HepG2 (cell line): ENCODE results near the gene DDX43.

Experiments used
- U2AF1 ChIP-seq: fragments of 200-400 bp; formaldehyde crosslinking; optimal IDR thresholded peaks from 2 replicates; pipeline ENCODE3; 2017; ENCODE audit warnings: mild to moderate bottlenecking, low read depth, low read length
- ZNF263 ChIP-seq: sonication (generic); formaldehyde crosslinking; IDR thresholded peaks from 2 replicates; pipeline ENCODE4 v1.4.0; 2020; ENCODE audit warnings: missing genetic modification reagents
- ZNF264 ChIP-seq: sonication (generic); formaldehyde crosslinking; IDR thresholded peaks from 2 replicates; pipeline ENCODE4 v1.4.0; 2020; ENCODE audit warnings: missing genetic modification reagents
- ZNF557 ChIP-seq: sonication (generic); formaldehyde crosslinking; IDR thresholded peaks from 2 replicates; pipeline ENCODE4 v1.4.0; 2020; ENCODE audit warnings: missing genetic modification reagents
- ZNF776 ChIP-seq: sonication (generic); formaldehyde crosslinking; IDR thresholded peaks from 2 replicates; pipeline ENCODE4 v1.4.0; 2020; ENCODE audit warnings: mild to moderate bottlenecking, missing genetic modification reagents
- TF ChIP-seq, protein P1 (sequence below): sonication (generic); IDR thresholded peaks from 2 replicates; pipeline ENCODE4 v1.6.1; 2016; ENCODE audit warnings: low read depth, borderline replicate concordance
- TF ChIP-seq, protein P2 (sequence below): sonication (generic); formaldehyde crosslinking; IDR thresholded peaks from 2 replicates; pipeline ENCODE4 v1.4.0; 2020; ENCODE audit warnings: missing genetic modification reagents
- TF ChIP-seq, protein P3 (sequence below): sonication (generic); formaldehyde crosslinking; IDR thresholded peaks from 2 replicates; pipeline ENCODE4 v1.5.0; 2020; ENCODE audit warnings: mild to moderate bottlenecking, missing genetic modification reagents, moderate library complexity

DNA sequence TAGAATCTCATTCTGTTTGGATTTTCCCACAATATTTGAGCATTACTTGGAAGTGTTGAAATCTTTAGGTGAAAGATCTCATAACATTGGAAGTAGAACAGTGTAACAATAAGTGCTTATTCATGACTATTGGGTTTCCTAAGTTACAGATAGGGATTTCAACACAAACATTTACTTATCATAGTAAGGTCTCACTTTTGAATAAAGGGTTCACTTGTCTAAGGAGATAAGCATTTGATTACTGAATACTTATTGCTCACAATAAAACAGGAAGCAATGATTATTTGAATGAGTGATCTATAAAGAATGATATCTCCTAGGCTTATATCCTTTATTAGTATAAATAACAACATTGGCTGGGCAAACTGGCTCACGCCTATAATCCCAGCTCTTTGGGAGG lies 14.8 kb downstream of the DDX43 start:
- TF ChIP-seq ZNF263 (no peak), U2AF1 (no peak), ZNF776 (no peak), ZNF557 (no peak), ZNF264 (no peak)
- TF ChIP-seq, protein P1, sequence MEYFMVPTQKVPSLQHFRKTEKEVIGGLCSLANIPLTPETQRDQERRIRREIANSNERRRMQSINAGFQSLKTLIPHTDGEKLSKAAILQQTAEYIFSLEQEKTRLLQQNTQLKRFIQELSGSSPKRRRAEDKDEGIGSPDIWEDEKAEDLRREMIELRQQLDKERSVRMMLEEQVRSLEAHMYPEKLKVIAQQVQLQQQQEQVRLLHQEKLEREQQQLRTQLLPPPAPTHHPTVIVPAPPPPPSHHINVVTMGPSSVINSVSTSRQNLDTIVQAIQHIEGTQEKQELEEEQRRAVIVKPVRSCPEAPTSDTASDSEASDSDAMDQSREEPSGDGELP: no peak
- TF ChIP-seq, protein P2, sequence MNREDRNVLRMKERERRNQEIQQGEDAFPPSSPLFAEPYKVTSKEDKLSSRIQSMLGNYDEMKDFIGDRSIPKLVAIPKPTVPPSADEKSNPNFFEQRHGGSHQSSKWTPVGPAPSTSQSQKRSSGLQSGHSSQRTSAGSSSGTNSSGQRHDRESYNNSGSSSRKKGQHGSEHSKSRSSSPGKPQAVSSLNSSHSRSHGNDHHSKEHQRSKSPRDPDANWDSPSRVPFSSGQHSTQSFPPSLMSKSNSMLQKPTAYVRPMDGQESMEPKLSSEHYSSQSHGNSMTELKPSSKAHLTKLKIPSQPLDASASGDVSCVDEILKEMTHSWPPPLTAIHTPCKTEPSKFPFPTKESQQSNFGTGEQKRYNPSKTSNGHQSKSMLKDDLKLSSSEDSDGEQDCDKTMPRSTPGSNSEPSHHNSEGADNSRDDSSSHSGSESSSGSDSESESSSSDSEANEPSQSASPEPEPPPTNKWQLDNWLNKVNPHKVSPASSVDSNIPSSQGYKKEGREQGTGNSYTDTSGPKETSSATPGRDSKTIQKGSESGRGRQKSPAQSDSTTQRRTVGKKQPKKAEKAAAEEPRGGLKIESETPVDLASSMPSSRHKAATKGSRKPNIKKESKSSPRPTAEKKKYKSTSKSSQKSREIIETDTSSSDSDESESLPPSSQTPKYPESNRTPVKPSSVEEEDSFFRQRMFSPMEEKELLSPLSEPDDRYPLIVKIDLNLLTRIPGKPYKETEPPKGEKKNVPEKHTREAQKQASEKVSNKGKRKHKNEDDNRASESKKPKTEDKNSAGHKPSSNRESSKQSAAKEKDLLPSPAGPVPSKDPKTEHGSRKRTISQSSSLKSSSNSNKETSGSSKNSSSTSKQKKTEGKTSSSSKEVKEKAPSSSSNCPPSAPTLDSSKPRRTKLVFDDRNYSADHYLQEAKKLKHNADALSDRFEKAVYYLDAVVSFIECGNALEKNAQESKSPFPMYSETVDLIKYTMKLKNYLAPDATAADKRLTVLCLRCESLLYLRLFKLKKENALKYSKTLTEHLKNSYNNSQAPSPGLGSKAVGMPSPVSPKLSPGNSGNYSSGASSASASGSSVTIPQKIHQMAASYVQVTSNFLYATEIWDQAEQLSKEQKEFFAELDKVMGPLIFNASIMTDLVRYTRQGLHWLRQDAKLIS (CRISPR knock-in tag): no peak
- TF ChIP-seq, protein P3, sequence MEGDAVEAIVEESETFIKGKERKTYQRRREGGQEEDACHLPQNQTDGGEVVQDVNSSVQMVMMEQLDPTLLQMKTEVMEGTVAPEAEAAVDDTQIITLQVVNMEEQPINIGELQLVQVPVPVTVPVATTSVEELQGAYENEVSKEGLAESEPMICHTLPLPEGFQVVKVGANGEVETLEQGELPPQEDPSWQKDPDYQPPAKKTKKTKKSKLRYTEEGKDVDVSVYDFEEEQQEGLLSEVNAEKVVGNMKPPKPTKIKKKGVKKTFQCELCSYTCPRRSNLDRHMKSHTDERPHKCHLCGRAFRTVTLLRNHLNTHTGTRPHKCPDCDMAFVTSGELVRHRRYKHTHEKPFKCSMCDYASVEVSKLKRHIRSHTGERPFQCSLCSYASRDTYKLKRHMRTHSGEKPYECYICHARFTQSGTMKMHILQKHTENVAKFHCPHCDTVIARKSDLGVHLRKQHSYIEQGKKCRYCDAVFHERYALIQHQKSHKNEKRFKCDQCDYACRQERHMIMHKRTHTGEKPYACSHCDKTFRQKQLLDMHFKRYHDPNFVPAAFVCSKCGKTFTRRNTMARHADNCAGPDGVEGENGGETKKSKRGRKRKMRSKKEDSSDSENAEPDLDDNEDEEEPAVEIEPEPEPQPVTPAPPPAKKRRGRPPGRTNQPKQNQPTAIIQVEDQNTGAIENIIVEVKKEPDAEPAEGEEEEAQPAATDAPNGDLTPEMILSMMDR (CRISPR knock-in tag): no peak
